HG03095 (cell line): ENCODE measurements around the gene SLC1A5.
"Not testable (repeated sequence)": the region's sequence is repeated elsewhere in the genome, so short reads cannot be mapped to it uniquely, and the experiment has no call there.

Experiments used
- ATAC-seq: cut with Tn5 transposase; IDR thresholded peaks from one replicate; pipeline ENCODE4 v1.9.1; 2021; ENCODE audit warnings: moderate library complexity; ENCODE audit not compliant: unreplicated experiment

Gene SLC1A5

DNA sequence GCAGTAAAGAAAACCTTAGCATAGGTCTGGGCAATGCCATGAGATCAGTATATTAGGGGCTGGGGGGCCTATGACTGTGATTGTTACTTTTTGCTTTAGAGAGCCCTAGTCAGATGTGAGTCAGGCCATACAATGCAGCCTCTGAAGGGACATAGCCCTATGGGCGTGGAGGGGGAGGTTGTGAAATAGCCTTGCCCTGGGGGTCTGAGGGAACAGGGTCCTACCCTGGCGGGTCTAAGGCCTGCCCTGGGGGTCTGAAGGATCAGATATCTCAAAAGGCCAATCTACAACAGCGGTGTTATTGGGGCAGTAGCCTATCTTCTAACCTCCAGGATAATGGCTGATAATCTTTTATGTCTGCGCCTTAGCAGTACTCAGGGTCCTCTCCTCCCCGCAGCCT, 13.8 kb upstream of the SLC1A5 start:
- ATAC-seq = no peak

- no peak for ATAC-seq
Measured at GRCh38 chr19:46798713-46799112, 10.3 kb upstream of the SLC1A5 start.

DNA sequence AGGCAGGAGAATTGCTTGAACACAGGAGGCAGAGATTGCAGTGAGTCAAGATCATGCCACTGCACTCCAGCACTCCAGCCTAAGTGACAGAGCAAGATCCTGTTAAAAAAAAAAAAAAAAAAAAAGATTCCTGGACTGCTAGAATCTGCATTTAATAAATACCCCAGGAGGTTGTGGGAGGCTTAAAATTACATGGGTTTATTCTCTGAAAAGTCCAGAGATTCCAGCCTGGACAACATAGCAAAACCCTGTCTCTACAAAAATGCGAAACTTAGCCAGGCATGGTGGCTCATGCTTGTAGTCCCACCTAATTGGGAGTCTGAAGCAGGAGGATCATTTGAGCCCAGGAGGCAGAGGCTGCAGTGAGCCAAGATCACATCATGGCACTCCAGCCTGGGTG, 9.5 kb upstream of the SLC1A5 start:
- no peak for ATAC-seq

- no peak for ATAC-seq
Measured at GRCh38 chr19:46791944-46792343, 3.5 kb upstream of the SLC1A5 start.

DNA sequence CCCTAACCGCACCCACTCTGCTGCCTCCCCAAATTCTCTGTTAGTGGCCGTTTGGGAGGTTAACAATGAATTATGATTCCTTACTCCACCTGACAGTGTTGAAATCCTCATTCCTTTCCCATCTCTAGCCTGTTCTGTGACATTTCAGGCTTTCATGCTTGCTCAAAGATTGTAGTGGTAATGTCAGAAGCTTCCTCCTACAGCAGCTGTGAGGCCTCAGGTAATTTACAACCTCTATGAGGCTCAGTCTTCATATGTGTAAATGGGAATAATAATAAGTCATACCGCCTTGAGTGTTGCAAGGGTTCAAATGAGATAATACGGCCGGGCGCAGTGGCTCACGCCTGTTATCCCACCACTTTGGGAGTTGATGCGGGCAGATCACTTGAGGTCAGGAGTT, 977 bp upstream of the SLC1A5 start:
- ATAC-seq = no peak

DNA sequence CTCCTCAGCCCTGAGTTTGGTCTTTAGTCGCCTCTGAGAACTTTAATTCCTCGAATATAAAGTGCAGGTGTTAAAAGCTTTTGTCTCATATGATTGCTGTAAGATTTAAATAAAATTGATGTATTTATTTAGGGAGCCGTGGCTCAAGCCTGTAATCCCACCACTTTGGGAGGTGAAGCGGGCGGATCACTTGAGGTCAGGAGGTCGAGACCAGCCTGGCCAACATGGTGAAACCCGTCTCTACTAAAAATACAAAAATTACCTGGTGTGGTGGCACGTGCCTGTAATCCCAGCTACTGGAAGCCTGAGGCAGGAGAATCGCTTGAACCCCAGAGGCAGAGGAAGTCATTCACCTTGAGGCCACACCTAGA, 559 bp upstream of the SLC1A5 start:
- ATAC-seq = no peak

DNA sequence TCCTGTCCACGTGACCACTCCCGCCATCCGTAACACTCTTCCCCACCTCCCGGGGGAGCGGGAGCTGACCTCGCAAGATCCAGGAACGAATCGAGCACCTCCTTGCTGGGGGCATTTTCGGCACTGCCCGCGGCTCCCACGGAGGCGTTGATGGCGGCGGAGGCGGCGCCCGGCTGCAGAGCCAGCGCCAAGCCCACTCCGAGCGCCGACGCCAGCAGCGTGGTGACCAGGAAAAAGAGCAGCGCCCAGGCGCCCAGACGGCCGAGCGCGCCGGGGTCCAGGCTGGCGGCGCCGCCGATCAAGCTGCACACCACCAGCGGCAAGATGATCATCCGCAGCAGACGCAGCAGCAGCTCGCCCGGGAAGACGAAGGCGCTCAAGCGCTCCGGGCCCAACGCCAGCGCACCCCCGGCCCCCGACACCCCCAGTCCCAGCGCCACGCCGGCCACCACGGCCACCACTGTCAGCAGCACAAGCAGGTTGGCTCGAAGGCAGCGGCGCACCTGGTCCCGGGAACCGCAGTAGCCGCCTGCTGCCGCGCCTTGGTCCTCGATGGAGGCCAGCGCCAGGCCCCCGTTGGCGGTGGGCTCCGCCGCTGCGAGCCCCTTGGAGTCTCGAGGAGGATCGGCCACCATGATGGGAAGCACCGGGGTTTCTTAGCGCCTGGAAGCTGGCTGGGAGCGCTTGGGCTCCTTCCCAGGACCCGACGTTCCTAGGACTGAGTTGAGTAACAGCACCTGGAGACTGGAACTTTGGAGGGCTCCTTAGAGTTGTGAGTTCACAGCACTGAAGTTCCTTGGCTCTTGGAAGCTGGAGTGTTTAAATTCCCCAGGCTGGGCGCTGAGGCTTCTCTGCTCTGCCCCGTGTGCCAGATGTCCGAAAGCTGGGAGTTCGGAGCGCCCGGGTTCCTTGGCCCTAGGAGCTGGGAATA, 798 bp downstream of the SLC1A5 start:
- no peak for ATAC-seq

DNA sequence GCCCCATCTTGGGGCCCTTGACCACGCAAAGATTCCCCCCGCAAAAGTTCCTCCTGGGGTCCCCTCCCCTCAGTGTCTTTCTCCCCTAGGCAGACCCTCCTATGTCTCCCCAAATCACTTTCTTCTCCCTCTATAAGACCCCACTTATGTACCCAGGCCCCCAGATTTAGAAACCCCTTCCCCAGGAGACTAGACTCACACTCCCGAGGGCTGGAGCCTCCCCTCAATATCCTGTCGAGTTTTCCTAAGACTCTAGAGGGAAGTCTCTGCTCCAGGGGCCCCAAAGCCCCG, 1.4 kb downstream of the SLC1A5 start:
- ATAC-seq = no peak

DNA sequence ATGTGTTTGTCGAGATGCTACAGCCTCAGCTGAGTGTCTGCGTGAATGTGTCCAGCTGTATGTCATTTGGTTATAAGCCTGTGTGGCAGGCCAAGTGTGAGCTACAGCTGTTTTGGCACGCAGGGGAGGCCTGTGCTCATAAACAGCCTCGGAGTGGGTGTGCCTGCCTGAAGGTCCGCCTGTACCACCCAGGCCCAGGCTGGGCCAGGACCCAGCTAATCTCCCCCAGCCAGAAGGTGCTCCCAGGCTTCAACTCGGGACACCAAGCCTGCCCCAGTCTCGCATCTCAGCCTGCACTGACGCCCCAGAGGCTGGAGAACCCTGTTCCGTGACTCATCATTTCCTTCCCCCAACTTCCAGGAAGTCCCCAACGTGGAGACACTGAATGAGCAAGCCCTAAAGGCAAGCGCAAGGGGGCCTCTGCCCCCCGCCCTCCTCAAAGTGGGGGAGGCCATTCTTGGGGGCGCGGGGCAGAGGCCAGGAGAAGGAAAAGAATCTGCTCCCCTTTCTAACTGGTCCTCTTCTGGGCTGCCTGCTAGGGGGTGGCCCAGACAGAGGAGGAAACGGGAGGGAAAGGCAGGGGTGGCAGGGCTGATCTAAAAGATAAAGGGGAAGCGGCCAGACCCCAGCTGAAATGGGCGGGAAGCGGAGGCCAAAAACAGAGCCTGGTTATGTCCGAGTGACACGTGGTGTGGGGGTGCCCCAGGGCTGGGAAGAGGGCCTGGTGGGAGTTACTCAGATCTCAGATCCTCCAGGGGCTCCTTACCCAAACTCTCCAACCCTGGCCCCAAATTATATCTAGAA, 2.0 kb downstream of the SLC1A5 start:
- no peak for ATAC-seq

- no peak for ATAC-seq
Measured at GRCh38 chr19:46785980-46786235, 2.5 kb downstream of the SLC1A5 start.

GRCh38 chr19:46785054-46785979, 3.1 kb downstream of the SLC1A5 start:
- no peak for ATAC-seq

DNA sequence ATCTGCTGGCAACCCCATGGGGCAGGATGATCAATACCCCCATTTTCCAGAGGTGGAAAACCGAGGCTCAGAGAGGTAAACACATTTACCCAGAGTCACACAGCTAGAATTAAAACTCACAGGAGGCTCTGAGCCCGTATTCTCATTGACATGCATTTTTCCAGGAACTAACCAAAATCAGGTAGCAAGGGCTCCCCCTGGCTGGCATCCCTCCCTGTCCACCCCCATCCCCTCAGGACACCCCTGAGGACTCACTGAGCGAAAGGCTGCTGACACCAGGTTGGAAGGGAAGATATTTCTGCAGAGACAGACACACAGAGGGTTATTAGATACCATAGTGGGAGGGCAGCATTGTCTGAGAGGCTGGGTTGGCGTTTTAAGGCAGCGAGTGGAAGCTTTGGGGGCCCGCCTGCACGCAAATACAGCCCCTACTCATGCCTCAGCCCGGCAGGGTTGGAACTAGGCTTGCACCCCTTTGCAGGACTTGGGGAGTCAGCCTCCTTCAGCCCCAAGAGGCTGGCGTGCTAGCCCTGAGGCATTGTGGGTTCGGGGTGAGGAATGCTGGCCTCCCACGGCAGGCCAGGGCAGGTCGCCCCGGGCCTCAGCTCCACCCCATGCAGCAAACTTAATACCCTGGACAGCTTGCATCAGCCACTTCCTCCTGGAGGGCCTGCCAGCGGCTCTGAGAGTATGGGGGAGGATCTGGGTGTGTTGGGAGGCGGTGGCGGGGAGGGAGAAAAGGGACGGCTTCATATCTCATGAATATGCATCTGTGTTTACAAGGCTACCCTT, 3.9 kb downstream of the SLC1A5 start:
- ATAC-seq = peak; percentile 40

DNA sequence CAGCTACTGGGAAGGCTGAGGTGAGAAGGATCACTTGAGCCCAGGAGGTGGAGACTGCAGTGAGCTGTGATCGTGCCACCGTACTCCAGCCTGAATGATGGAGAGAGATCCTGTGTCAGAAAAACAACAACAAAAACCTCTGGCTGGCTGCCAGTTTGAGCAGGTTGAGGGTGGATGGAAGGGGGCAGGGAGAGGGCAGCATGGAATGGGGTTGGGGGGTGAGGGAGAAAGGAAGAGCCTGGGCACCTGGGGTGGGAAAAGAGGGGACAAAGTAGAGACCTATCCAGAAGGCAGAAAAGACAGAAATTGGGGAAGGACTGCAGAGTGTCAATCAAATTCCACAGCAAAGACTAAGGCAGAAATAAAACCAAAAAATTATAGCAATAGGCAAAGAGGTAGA, 4.7 kb downstream of the SLC1A5 start:
- no peak for ATAC-seq

DNA sequence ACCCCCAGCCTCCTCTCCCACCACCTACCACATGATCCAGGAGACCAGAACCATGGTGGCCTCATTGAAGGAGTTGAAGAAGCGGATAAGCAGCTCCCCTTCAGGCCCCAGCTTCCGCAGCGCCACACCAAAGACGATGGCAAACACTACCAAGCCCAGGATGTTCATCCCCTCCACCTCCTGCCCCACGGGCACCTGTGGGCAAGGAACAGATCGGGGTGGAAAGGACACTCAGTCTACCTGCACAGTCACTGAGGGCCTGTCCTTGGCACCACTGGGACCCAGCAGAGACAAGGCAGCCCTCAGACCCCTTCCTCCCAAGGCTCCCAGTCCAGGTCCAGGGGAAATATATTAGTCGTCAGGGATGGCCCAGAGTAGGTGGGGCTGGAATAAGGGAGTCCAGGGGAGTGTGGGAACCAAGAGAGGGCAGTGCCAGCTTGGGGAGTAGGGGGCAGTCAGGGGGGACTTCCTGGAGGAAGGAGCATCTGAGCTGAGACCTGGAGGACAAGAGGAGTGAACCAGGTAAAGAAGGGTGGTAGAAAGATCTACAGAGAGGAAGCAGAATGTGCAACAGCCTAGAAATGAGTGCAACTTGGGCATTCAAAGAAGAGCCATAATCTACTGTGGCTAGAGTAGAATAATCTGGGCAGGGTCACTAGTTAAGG, 5.9 kb downstream of the SLC1A5 start:
- no peak for ATAC-seq

DNA sequence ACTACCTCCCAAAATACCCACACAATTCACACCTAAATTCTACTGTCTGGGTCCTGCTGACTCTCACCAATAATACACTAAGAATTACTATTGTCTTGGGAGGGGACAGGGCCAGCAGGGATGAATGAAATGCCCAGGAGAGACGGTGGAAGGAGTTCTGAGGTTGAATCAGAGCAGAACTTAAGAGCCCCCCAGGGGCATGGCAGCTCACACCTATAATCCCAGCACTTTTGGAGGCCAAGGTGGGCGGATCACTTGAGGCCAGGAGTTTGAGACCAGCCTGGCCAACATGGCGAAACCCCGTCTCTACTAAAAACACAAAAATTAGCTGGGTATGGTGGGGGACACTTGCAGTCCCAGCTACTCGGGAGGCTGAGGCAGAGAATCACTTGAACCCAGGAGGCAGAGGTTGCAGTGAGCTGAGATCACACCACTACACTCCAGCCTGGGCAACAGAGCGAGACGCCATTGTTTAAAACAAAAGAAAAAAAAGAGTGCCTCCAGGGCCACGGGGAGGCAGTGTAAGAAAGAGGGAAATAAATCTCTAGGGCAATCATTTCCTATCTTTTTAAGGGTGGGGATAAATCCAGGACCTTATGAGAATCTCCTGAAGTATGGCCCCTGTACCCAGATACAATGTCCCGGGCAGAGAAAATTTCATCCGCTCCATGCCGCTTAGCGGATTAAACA, 10.3 kb downstream of the SLC1A5 start:
- ATAC-seq = not testable (repeated sequence)

- no peak for ATAC-seq
Measured at GRCh38 chr19:46776927-46777911, 11.2 kb downstream of the SLC1A5 start.

DNA sequence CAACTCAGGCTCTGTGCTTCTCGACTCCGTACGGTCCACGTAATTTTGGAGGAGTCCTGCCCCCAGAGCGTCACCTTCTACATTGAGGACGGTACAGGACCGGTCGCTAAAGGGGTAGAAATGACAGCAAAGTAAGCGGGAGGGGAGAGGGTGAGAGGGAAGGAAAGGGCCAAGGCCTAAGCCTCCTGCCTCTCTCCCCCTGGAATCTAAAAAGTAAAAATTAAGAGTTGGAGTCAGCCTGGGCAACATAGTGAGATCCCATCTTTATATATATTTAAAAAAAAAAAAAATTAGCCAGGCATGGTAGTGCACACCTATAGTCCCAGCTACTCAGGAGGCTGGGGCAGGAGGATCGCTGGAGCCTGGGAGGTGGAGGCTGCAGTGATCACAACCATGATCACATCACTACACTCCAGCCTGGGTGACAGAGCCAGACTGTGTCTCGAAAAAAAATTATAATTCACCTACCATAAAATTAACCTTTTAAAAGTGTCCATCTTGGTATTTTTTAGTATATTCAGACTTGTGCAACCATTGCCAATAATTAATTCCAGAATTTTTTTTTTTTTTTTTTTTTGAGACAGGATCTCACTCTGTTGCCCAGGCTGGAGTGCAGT, 12.6 kb downstream of the SLC1A5 start:
- ATAC-seq = no peak

- no peak for ATAC-seq
Measured at GRCh38 chr19:46773018-46773399, 15.4 kb downstream of the SLC1A5 start.
